Measurements from ENCODE around the gene PRRT1.

GRCh38 chr6:32176476-32177182, 24.9 kb upstream of the PRRT1 start:
- TF ChIP-seq CTCF (IDR thresholded peaks at IDR 0.05) (no peak), POLR2A (IDR thresholded peaks at IDR 0.05) (no peak)
